Neuronal stem cell (in vitro differentiated cells): ENCODE measurements around the gene ASPDH.
A peak's percentile ranks its signal among the peaks of the same experiment; 100 is the strongest.

Experiments
- DNase-seq: peaks from one replicate; pipeline ENCODE4 v3.0.0-alpha.2; 2013; ENCODE audit warnings: low spot score
- H2AFZ ChIP-seq: one replicate; pipeline ENCODE4 v1.6.1; 2013; ENCODE audit warnings: mild to moderate bottlenecking, low read length, inconsistent platforms
- H2AK5ac ChIP-seq: 2 replicates; pipeline ENCODE4 v1.6.1; 2013; ENCODE audit warnings: low read depth, mild to moderate bottlenecking, inconsistent platforms, low read length, moderate library complexity, mixed read lengths
- H2BK120ac ChIP-seq: 2 replicates; pipeline ENCODE4 v1.6.1; 2013; ENCODE audit warnings: low read depth, mild to moderate bottlenecking, inconsistent platforms, low read length, moderate library complexity, mixed read lengths
- H2BK12ac ChIP-seq: one replicate; pipeline ENCODE4 v1.6.1; 2013; ENCODE audit warnings: low read length, inconsistent platforms
- H2BK15ac ChIP-seq: 2 replicates; pipeline ENCODE4 v1.6.1; 2013; ENCODE audit warnings: mild to moderate bottlenecking, low read length, inconsistent platforms, mixed read lengths
- H2BK5ac ChIP-seq: one replicate; pipeline ENCODE4 v1.6.1; 2013; ENCODE audit warnings: inconsistent platforms, mild to moderate bottlenecking, low read length, moderate library complexity
- H3K14ac ChIP-seq: one replicate; pipeline ENCODE4 v1.6.1; 2013; ENCODE audit warnings: low read length, inconsistent platforms
- H3K18ac ChIP-seq: 2 replicates; pipeline ENCODE4 v1.6.1; 2013; ENCODE audit warnings: low read length, inconsistent platforms
- H3K23ac ChIP-seq: 2 replicates; pipeline ENCODE4 v1.6.1; 2013; ENCODE audit warnings: low read depth, mild to moderate bottlenecking, mixed read lengths, low read length, inconsistent platforms; ENCODE audit not compliant: poor library complexity
- H3K27ac ChIP-seq: replicated peaks from 3 replicates; pipeline ENCODE4 v1.5.1; 2013; ENCODE audit warnings: low read length, inconsistent platforms
- H3K27me3 ChIP-seq, 3 experiments: 2 replicates each; pipeline ENCODE4 v1.6.1; 2013; ENCODE audit warnings: low read length in 3 of 3, mild to moderate bottlenecking in 2 of 3, inconsistent platforms in 1 of 3, low read depth in 1 of 3, mixed read lengths in 1 of 3, moderate library complexity in 1 of 3; ENCODE audit not compliant: control insufficient read depth in 3 of 3, insufficient read depth in 3 of 3
- H3K36me3 ChIP-seq, 2 donors: replicated peaks in 1 of 2; 2 replicates each; pipeline ENCODE4 v1.6.1; 2013; ENCODE audit warnings: low read length in 2 of 2; ENCODE audit not compliant: control insufficient read depth in 2 of 2, insufficient read depth in 2 of 2
- H3K4ac ChIP-seq: 2 replicates; pipeline ENCODE4 v1.6.1; 2013; ENCODE audit warnings: inconsistent platforms, mild to moderate bottlenecking, low read length, moderate library complexity
- H3K4me1 ChIP-seq, 2 donors: 1 replicate in 1 of 2; 2 replicates in 1 of 2; pipeline ENCODE4 v1.6.1; 2013; ENCODE audit warnings: low read length in 2 of 2, low read depth in 1 of 2; ENCODE audit not compliant: control insufficient read depth in 2 of 2, insufficient read depth in 1 of 2
- H3K4me2 ChIP-seq: one replicate; pipeline ENCODE4 v1.6.1; 2013; ENCODE audit warnings: mild to moderate bottlenecking, low read length, inconsistent platforms; ENCODE audit not compliant: insufficient read depth, poor library complexity, severe bottlenecking
- H3K4me3 ChIP-seq, 2 donors: 2 replicates each; pipeline ENCODE4 v1.5.1; 2013; ENCODE audit warnings: low read length in 2 of 2, mild to moderate bottlenecking in 2 of 2, inconsistent platforms in 1 of 2, moderate library complexity in 1 of 2
- H3K79me1 ChIP-seq: one replicate; pipeline ENCODE4 v1.6.1; 2013; ENCODE audit warnings: low read depth, mild to moderate bottlenecking, inconsistent platforms, low read length, moderate library complexity
- H3K9ac ChIP-seq: one replicate; pipeline ENCODE4 v1.6.1; 2013; ENCODE audit warnings: mild to moderate bottlenecking, low read depth, low read length, inconsistent platforms; ENCODE audit not compliant: poor library complexity
- H3K9me3 ChIP-seq, 2 donors: replicated peaks in 1 of 2; 2 replicates each; pipeline versions ENCODE3 to v1.6.1; 2013; ENCODE audit warnings: low read length in 2 of 2, mild to moderate bottlenecking in 2 of 2, inconsistent platforms in 1 of 2, low read depth in 1 of 2, mixed read lengths in 1 of 2, moderate library complexity in 1 of 2; ENCODE audit not compliant: control insufficient read depth in 2 of 2, insufficient read depth in 1 of 2
- H4K8ac ChIP-seq: one replicate; pipeline ENCODE4 v1.6.1; 2013; ENCODE audit warnings: low read depth, mild to moderate bottlenecking, inconsistent platforms, low read length, moderate library complexity
- H4K91ac ChIP-seq: one replicate; pipeline ENCODE4 v1.6.1; 2013; ENCODE audit warnings: low read length, low read depth, mild to moderate bottlenecking, inconsistent platforms; ENCODE audit not compliant: poor library complexity
- WGBS, 2 donors: extraction: QIAGEN DNeasy Blood & Tissue Kit; methylation state at CpG; one replicate each; pipeline ENCODE4 v1.1.7; 2013; ENCODE audit warnings: missing lambda C conversion rate in 2 of 2, mixed read lengths in 1 of 2; ENCODE audit not compliant: insufficient read length in 2 of 2, insufficient replicate concordance in 1 of 2; ENCODE audit errors: extremely low coverage in 2 of 2; 5-methylcytosine and 5-hydroxymethylcytosine counted together

Gene ASPDH

GRCh38 chr19:50478901-50479715 lies 34.6 kb downstream of the ASPDH start:
- H3K79me1 ChIP-seq, result peaks cover 5% of the 10 kb centered on the region
- H4K91ac ChIP-seq, result no peak overlapping the region
- no peak overlapping the region for H2AFZ ChIP-seq
- H3K4ac ChIP-seq, result no peak overlapping the region
- no peak overlapping the region for H3K4me3 ChIP-seq
- H4K8ac ChIP-seq, result no peak overlapping the region
- H2BK120ac ChIP-seq, result no peak overlapping the region
- H2AK5ac ChIP-seq, result no peak overlapping the region
- H3K23ac ChIP-seq, result no peak overlapping the region
- no peak overlapping the region for H3K27ac ChIP-seq
- no peak overlapping the region for H2BK15ac ChIP-seq
- no peak overlapping the region for H3K4me2 ChIP-seq
- H3K18ac ChIP-seq, result peak overlapping the region; percentile 27
- no peaks in the 10 kb centered on the region for H3K4me1 ChIP-seq
- H3K9me3 ChIP-seq, result peaks cover 5 to 31% of the 10 kb centered on the region in 2 donors
- H2BK5ac ChIP-seq, result no peak overlapping the region
- H3K14ac ChIP-seq, result no peak overlapping the region
- peak overlapping the region; percentile 2 for H3K9ac ChIP-seq
- no peak for DNase-seq
- no peak overlapping the region for H2BK12ac ChIP-seq
- H3K36me3 ChIP-seq, result peaks cover 18 to 34% of the 10 kb centered on the region in 2 donors
- no CpG with 5 or more reads among the region's 19 CpGs for WGBS, 2 donors
- peaks cover 0 to 15% (median 0%) of the 10 kb centered on the region in 3 experiments for H3K27me3 ChIP-seq

- no CpG with 5 or more reads among the region's 17 CpGs for WGBS, 2 donors
These were observed 35.8 kb downstream of the ASPDH start for GRCh38 chr19:50477751-50478515.

GRCh38 chr19:50476907-50477238 lies 36.8 kb downstream of the ASPDH start:
- Histone ChIP-seq H2AFZ (peak overlapping the region; percentile 100), H3K4me2 (peak overlapping the region; percentile 69), H3K23ac (peak overlapping the region; percentile 12), H3K4me3 (peak overlapping the region; percentile 46 to 97), H3K36me3 (peaks cover 14 to 25% of the 10 kb centered on the region in 2 donors), H2BK120ac (no peak overlapping the region), H3K9me3 (peaks cover 5 to 31% of the 10 kb centered on the region in 2 donors), H3K14ac (no peak overlapping the region), H3K79me1 (peaks cover 5% of the 10 kb centered on the region), H2BK5ac (no peak overlapping the region), H2AK5ac (no peak overlapping the region), H3K18ac (no peak overlapping the region), H4K91ac (no peak overlapping the region), H3K27ac (no peak overlapping the region), H2BK15ac (no peak overlapping the region), H3K27me3 (peaks cover 0 to 15% (median 0%) of the 10 kb centered on the region in 3 experiments), H3K4me1 (no peaks in the 10 kb centered on the region), H2BK12ac (no peak overlapping the region), H4K8ac (no peak overlapping the region), H3K9ac (no peak overlapping the region), H3K4ac (no peak overlapping the region)
- no CpG with 5 or more reads among the region's 20 CpGs for WGBS, 2 donors
- DNase-seq, result no peak

More at GRCh38 chr19:50477751-50478515, 35.8 kb downstream of the ASPDH start:
- no peak overlapping the region for H3K18ac ChIP-seq
- no peak overlapping the region for H3K14ac ChIP-seq
- no peak overlapping the region for H2BK120ac ChIP-seq
- H4K8ac ChIP-seq, result no peak overlapping the region
- no peak overlapping the region for H3K23ac ChIP-seq
- no peak overlapping the region for H3K27ac ChIP-seq
- H4K91ac ChIP-seq, result no peak overlapping the region
- no peaks in the 10 kb centered on the region for H3K4me1 ChIP-seq
- no peak overlapping the region for H2BK5ac ChIP-seq
- H2AK5ac ChIP-seq, result no peak overlapping the region
- peaks cover 14 to 29% of the 10 kb centered on the region in 2 donors for H3K36me3 ChIP-seq
- no peak overlapping the region for H3K4ac ChIP-seq
- no peak overlapping the region for H3K9ac ChIP-seq
- peaks cover 5% of the 10 kb centered on the region for H3K79me1 ChIP-seq
- DNase-seq, result no peak
- H3K4me2 ChIP-seq, result no peak overlapping the region
- H3K9me3 ChIP-seq, result peaks cover 5 to 31% of the 10 kb centered on the region in 2 donors
- no peak overlapping the region for H2BK12ac ChIP-seq
- H2AFZ ChIP-seq, result no peak overlapping the region
- no peak overlapping the region for H3K4me3 ChIP-seq
- peaks cover 0 to 15% (median 0%) of the 10 kb centered on the region in 3 experiments for H3K27me3 ChIP-seq
- H2BK15ac ChIP-seq, result no peak overlapping the region
